ENCODE results near the gene RABEP2.

- no peak for TF ChIP-seq EZH2 (IDR thresholded peaks at IDR 0.05; ENCODE audit: borderline replicate concordance, low read length)
- peak; percentile 60 for TF ChIP-seq CTCF (IDR thresholded peaks at IDR 0.05; ENCODE audit: low read length)
These were observed 49.0 kb upstream of the RABEP2 start for GRCh38 chr16:28974007-28974436.

All from OCI-LY1 (cell line).